ENCODE results near the gene SVOP.
"Not testable (repeated sequence)": the region's sequence is repeated elsewhere in the genome, so short reads cannot be mapped to it uniquely, and the experiment has no call there.

The SVOP gene

DNA sequence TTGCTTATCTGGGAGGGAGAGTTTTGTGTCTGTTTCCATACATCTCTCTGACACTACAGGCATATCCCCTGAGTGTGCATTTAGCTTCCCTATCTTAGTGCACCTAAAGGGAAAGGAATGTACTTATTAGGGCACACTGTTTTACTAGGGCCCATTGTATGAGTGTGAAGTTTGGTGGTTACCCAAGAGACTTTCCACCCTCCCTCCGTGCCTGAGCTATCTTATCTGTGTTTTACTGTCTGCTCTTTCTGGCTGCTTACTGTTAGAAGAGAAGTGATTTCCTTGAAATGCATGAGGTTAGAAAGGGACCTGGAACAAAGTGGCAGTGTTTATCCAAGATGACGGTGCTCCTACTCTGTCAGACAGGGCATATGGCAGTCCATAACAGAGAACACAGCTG lies 8.5 kb upstream of the SVOP start:
- no peak for DNase-seq (ENCODE audit: low read depth, low spot score)

DNA sequence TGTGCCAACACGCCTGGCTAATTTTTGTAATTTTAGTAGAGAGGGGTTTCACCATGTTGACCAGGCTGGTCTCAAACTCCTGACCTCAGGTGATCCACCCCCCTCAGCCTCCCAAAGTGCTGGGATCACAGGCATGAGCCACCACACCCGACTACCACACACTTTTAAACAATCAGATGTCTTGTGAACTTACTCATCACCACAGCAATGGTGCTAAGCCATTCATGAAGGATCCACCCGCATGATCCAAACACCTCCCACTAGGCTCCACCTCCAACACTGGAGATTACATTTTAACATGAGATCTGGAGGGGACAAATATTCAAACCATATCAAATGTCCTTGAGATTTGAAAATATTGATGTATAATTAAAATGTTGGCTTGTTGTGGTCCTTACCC lies 7.8 kb upstream of the SVOP start:
- DNase-seq (ENCODE audit: low read depth, low spot score), result not testable (repeated sequence)

DNA sequence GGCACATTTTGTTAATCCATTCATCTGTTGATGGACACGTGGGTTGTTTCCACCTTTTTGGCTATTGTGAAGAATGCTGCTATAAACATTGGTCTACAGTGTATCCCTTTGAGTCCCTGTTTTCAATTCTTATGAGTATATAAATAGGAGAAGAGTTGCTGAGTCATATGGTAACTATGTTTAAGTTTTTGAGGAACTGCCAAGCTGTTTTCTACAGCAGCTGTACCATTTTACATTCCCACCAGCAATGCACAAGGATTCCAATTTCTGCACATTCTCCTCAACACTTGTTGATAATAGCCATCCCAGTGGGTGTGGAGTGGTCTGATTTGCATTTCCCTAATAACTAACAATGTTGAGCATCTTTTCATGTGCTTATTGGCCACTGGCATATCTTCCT lies 6.9 kb upstream of the SVOP start:
- no peak for DNase-seq (ENCODE audit: low read depth, low spot score)

DNA sequence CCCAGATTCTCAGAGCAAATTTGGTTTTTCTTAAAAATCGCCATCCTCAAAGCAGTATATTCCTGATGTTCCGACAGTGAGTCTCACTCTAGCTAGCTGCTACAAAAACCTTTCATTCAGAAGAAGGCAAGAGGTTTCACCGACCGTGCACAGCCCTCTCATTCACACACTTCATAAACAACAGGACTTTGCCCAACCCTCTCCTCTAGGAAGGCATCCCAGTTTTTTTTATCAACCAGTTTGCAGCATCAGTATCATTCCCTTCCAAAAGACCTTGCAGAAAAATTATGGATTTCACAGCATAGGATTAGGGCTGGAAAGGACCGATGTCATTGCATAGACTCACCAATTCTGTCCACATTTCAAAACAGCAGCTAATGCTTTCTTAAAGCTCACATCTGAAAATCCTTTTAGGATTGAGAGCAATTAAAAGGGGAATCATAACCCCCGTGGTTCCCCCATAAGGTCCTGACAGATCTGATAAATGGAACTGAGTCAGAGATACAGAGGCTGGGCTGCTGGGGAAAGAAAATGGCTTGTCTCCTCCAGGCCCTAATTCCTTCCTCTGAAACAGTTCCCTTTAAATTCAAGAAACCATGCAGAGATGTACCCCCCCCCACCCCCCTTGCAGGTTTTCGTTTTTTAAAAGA lies 597 bp downstream of the SVOP start:
- DNase-seq (ENCODE audit: low read depth, low spot score), result no peak

DNA sequence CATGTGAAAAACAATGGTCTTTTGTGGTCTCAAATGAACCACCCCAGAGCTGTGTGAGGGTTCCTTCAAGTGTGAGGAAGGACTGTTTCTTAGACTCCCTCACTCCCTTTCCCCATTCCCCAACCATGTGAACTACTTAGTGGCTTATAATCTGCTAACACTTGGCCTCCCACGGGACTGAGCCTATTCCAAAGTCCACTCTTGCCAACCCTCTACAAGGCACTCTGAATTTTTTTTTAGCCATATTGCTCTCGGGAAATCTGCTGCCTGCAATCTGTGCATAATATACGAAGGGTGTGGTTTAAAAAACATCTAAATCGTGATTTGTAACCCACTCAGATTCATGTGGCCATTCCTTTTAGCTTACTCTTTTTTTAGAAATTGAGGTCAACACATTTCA lies 2.6 kb downstream of the SVOP start:
- no peak for DNase-seq (ENCODE audit: low read depth, low spot score)

DNA sequence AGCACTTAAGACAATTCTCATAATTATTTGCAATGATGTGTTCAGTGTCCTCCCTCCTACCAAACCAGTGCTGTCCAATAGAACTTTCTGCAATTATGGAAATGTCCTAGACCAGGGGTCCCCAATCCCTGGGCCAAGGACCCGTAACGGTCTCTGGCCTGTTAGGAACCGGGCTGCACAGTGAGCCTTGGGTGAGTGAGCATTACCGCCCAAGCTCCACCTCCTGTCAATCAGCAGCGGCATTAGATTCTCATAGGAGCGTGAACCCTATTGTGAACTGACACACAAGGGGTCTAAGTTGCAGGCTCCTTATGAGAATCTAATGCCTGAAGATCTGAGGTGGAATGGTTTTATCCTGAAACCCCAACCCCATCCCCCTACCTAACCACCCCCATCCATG lies 3.9 kb downstream of the SVOP start:
- no peak for DNase-seq (ENCODE audit: low read depth, low spot score)

DNA sequence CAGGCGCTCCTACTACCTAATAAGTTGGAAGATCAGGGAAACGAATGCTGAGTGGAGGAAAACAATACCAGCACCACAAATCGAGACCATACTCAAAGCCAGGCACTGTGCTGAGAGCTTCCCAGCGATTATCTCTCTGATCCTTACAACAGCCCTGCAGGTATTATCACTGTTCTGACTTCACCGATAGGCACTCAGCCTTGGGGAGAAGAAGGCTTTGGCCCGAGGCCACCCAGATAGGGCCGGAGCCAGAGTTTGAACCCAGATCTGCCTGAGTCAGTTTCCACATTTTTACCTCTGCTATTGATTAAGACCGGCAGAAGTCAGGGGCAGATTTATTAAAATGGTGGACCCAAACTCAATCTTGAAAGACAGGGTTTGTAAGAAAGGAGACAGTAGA lies 4.9 kb downstream of the SVOP start:
- no peak for DNase-seq (ENCODE audit: low read depth, low spot score)

DNA sequence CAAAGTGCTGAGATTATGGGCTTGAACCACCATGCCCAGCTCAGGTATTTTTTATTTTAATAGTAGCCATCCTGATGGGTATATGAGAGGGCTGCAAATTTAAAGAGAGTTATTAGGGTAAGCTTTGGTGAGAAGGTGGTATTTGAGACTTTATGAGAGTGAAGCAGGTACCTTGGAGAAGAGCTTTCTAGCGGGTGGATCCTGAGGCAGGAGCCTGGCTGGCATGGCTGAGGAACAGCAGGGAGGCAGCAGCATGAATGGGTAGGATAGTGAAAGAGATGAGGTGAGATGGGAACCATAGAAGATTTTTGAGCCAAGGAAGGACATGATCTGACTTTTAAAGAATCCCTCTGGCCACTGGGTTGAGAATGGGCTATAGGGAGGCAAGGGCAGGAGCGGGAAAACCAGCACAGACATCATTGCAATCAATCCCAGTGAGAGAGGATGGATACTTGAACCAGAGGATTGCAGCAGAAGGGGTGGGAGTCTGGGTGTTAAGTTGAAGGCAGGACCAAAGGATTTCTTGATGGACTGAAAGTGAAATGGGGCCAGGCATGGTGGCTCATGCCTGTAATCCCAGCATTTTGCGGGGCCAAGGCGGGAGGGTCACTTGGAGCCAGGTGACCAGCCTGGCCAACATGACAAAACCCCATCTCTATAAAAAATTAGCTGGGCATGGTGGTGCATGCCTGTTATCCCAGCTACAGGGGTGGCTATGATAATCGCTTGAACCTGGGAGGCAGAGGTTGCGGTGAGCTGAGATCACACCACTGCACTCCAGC lies 5.7 kb downstream of the SVOP start:
- DNase-seq (ENCODE audit: low read depth, low spot score), result no peak

DNA sequence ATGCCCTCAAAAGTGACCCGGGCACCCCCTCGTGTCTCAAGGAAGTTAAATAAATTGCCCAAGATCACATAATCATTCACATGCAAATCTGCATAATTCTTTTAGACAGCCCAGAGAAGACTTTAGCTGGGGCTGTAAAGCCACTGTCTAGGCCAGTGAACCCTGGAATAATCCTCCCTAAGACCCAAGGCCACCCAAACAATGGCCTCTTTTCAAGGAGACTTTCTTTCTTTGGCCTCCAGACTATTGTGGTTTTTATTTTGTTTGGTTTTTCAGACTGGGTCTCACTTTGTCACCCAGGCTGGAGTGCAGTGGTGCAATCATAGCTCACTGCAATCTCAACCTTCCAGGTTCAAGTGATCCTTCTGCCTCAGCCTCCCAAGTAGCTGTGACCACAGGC lies 10.6 kb downstream of the SVOP start:
- no peak for DNase-seq (ENCODE audit: low read depth, low spot score)

DNA sequence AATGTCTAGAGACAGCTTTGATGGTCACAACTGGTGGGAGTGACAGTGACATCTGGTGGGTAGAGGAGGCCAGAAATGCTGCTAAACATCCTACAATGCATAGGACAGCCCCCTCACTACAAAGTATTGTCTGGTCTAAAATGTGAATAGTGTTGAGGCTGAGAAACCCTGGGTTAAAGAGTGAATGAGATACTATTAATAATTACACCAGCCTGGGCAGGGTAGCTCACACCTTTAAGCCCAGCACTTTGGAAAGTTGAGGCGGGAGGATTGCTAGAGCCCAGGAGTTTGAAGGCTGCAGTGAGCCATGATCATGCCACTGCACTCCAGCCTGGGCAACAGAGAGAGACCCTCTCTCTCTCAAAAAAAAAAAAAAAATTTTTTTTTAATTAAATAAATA lies 11.1 kb downstream of the SVOP start:
- no peak for DNase-seq (ENCODE audit: low read depth, low spot score)

DNA sequence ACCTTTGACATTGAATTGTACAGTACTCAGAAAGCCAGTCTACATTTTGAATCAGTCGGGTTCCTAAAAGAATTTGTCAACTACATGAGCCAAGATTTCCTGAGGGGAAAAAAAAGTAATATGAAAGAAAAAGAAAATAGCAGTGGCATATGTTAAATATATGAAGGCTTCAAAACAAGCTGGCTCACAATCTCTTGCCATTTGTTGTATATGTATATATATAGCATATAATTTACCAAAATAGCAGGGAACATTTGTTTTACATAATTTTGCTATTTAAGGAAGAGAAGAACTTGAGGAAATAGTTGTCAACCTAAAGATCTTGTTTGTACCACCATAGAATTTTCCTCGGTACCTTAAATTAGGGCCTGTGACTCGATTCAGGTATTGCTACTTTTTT lies 16.9 kb downstream of the SVOP start:
- no peak for DNase-seq (ENCODE audit: low read depth, low spot score)

DNA sequence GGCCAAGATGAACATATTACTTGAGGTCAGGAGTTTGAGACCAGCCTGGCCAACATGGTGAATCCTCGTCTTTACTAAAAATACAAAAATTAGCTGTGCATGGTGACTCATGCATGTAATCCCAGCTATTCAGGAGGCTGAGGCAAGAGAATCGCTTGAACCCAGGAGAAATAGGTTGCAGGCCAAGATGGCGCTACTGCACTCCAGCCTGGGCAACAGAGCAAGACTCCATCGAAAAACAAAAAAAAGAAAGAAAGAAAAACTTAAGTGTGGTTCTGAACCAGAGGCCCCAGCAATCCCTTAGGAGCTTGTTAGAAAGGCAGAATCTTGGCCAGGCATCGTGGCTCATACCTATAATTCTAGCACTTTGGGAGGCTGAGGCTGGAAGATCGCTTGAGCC lies 24.5 kb downstream of the SVOP start:
- no peak for DNase-seq (ENCODE audit: low read depth, low spot score)

DNA sequence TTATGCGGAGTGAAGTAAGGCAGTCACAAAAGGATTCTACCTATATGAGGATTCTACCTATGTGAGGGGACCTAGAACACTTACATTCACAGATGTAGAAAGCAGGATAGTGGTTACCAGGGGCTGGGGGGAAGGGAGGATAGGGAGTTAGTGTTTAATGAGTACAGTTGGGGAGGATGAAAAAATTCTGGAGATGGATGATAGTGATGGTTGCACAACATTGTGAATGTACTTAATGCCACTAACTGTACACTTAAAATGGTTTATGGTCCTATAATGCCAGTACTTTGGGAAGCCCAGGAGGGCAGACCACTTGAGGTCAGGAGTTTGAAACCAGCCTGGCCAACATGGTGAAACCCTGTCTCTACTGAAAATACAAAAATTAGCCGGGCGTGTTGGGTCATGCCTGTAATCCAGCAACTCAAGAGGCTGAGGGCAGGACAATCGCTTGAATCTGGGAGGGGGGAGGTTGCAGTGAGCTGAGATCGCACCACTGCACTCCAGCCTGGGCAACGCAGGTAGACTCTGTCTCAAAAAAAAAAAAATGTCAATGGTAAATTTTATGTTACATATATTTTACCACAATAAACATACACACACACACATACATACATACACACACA lies 25.4 kb downstream of the SVOP start:
- DNase-seq (ENCODE audit: low read depth, low spot score), result no peak

DNA sequence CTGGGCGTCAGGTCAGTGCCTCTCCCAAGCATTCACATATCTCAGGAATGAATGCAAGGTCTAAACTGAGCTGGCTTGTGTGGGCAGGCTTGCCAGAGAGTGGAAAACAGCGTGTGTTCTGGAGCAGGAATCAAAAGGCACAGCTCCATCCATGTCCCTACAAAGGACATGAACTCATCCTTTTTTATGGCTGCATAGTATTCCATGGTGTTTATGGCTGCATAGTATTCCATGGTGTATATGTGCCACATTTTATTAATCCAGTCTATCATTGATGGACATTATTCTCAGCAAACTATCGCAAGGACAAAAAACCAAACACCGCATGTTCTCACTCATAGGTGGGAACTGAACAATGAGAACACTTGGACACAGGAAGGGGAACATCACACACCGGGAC lies 30.8 kb downstream of the SVOP start:
- DNase-seq (ENCODE audit: low read depth, low spot score), result not testable (repeated sequence)

DNA sequence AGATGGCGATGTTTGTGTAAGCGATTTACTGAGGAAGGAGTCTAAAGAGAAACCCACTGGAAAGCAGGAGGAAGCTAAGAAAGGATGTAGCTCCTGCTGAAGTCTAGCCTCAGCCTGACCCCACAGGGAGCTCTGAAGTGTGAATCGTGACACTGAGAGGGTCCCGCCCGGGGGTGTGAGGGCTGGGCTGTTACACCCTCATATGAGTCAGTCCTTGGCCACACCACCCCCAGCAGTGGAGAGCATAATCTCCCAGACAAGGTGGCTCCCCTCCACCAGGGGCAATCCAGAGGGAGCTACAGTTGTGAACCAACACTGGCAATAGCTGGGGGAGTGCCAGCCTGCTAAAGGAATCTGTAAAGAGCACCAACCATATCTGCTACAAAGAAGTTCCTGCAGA lies 31.5 kb downstream of the SVOP start:
- no peak for DNase-seq (ENCODE audit: low read depth, low spot score)

DNA sequence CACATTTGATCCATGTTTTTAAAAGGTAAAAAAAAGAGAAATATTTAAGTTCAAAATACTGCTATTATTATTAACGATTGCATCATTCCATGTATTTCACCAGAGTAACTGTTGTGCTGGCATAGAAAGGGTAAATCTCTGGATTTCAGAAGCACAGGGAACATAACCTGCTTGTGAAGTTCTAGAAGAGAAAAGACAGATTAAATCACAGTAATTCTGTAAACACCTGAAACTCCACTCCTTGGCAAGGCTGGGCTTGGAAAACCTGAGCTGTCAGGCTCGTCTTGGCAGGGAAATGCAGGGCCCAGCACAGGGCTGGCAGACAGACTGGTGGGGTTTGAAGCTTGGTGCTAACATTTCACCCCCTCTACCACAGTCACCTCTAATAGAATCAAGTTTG lies 35.1 kb downstream of the SVOP start:
- no peak for DNase-seq (ENCODE audit: low read depth, low spot score)

DNA sequence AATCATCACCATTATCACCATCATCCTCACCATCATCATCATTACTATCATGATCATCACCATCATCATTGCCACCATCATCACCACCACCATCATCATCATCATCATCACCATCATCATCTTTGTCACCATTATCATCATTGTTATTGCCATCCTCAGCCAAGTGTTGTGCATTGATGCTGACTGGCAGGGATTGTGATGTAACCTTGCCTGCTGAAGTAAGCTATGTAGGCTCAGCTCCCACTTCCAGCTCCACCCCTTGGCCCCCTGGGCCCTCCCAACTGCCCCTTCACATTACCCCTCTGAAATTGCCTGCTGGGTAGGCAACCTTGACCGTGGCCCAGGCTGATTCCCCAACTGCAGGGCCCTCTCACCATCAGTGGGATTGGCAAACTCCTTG lies 37.6 kb downstream of the SVOP start:
- DNase-seq (ENCODE audit: low read depth, low spot score), result no peak

DNA sequence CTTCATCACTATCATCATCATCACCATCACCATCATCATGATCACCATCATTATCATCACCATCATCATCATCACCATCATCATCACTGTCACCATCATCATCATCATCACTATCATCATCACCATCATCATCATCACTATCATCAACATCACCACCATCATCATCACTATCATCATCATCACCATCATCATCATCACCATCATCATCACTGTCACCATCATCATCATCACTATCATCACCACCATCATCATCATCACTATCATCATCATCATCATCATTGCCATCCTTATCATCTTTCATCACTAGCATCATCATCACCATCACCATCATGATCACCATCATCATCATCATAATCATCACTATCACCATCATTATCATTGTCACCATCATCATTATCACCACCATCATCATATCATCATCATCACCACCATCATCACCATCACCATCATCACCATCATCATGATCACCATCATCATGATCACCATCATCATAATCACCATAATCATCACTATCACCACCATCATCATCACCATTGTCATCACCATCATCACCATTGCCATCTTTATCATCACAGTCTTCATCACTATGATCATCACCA lies 38.1 kb downstream of the SVOP start:
- no peak for DNase-seq (ENCODE audit: low read depth, low spot score)

DNA sequence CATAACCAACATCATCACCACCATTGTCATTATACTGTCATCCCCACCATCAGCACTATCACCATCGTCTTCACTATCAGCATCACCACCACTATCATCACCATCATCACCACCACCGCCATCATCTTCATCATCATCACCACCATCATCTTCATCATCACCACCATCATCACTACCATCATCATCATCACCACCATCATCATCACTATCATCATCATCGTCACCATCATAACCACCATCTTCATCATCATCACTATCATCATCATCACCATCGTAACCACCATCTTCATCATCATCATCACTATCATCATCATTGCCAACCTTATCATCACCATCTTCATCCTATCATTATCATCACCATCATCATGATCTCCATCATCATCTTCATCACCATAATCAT lies 39.0 kb downstream of the SVOP start:
- DNase-seq (ENCODE audit: low read depth, low spot score), result no peak

DNA sequence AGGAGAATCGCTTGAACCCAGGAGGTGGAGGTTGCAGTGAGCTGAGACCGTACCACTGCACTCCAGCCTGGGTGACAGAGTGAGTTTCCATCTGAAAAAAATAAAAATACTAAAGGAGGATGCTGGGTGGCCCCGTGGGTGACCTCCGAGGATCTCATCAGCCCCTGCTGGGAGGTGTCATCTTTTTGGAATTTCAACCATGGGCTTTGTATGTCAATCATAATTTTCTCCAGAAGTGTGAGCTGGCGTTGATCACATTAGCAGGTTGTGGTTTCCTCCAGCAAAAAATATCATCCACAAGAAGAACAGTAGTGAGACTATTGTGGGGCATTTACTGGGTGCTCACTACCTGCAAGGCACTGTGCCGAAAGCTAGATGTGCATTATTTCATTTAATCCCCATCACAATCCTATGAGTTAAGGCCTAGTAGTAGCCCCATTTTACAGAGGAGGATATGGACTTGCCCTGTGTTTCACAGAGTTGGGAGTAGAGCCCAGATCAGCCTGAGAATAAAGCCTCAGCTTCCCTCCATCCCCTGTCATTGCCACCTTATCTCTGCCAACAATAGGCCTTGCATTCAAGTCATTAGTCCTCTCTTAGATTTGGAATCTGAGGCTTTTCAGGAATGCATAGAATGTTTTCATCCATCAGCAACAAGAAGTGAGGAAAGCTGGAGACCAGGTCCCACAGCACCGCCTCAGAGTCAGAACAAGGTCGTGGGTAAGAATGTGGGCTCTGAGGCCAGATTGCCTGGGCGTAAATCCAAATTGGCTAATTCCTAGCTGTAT lies 39.8 kb downstream of the SVOP start:
- no peak for DNase-seq (ENCODE audit: low read depth, low spot score)

DNA sequence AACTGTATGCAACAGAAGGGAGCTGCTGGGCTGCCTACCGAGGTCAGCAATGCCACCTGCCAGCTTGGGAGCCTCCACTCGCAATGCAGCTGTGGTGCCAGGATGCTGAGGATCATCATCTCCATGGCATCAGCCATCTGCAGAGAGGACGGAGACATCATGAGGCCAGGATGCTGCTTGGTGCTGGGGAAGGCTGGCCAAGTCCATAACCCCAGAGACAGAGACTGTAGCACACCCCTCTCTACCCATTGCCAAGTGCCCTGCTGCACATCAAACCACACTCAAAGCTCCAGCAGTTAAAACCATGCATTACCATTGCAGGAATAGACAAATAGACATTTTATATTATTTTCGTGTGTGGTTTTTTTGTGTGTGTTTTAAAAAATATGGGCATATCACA lies 43.5 kb downstream of the SVOP start:
- no peak for DNase-seq (ENCODE audit: low read depth, low spot score)

DNA sequence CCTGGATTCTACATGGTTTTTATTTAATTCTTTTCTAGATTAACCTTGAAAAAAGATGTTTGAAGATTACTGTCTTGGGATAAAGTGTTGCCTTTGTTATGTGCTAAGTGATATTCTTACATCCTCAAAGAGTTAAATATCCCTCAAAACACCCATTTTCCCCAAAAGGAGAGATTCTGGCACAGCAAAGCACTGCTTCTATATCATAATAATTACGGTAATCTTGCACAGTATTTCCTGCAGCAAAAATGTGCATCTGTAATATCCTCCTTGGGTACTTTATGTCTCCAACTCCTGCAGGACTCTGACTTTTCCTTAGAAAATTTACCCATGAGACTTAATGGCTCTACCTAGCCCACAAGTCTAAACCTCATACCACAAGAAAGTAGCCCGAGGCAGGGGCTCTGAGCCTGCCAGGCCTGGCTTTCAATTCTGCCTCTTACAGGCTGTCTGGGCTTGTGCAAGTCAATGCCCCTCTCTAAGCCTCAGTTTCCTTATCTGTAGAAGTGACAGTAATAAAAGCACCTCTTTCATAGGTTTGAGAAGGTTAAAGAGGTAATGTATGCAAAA lies 45.8 kb downstream of the SVOP start:
- DNase-seq (ENCODE audit: low read depth, low spot score), result no peak
